ENCODE measurements around the gene PROCA1.
A peak's percentile ranks its signal among the peaks of the same experiment; 100 is the strongest.
"Not testable (repeated sequence)": the region's sequence is repeated elsewhere in the genome, so short reads cannot be mapped to it uniquely, and the experiment has no call there.

The PROCA1 gene

DNA sequence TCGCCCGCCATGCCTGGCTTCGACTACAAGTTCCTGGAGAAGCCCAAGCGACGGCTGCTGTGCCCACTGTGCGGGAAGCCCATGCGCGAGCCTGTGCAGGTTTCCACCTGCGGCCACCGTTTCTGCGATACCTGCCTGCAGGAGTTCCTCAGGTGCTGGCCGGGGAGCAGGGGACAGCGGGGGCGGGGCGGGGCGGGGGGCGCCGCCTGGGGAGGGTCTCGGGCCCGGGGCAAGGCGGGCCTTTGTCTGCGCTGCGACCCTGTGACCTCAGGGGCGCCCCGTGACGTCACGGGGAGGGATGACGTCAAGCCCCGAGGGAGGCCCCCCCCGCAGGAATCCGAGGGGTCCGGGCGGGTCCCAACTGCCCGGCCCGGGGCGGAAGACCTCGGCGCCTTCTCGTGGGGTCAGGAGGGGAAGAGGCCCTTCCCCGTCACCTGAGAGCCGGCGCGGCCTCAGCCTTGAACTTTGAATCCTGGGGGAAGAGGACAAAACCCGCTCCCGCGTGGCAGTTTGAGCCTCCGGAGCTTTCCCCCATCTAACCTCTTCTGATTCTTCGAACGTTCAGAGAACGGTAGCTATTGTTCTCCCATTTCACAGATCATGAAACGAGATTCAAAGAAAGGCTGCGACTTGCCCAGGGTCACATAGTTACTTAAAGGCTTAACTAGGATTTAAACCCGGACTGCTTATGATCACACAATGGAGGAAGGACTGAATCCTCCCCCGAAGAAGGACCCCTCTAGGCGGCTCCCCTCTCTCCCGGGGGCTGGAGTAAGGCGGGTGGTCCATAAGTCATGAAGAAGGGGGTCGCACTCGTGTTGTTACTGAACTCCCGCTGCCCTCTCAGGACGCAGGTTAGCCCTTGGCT, 32.6 kb upstream of the PROCA1 start:
- peak in 26 of 56 donors; percentile 20 to 74 (median 54) for DNase-seq

DNA sequence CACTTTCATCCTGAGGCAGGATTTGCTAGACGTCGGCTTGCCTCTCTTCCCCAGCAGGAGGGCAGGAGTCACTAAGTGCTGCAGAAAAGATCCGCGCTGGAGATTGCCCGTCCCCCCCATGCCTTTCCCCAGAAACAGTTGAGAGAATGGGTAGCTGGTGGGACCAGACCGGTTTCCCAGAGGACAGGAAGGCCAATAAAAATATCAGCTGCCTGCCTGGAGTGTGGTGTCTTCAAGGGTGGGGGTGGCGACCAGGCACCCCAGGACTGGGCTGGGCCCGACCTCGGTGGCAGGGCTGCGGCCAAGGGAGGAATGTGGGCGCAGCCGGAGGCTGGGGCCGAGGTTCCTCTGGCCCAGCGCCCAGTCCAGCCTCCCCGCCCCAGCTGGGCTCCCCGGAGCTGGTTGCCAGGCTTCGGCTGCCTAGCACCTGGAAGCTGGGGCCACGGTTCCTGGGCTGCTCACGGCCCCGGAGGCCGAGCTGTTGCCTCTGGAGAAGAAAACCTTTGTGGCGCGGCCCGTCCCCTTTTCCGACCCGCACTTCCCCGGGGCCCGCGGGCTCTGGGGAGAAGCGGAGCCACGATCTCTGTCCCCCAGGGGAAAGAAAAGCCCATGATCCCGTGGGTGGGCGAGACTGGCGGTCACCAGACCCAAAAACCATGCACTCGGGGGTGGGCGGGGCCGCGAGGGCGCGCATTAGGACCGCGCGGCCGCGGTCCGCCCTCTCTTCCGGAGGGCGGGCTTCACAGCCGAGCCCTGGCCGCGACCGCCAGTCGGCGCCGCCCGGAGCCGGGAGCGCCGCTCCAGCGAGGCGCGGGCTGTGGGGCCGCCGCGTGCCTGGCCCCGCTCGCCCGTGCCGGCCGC, 31.8 kb upstream of the PROCA1 start, which contains the start of gene TRAF4:
Gene TRAF4, plus strand, starts transcription at position 769 of the 861 bp plus-strand sequence. CDS start 102 bp downstream, outside the sequence.
- peak in 42 of 56 donors; percentile 23 to 84 (median 68) for DNase-seq

- peak in 7 of 56 donors; percentile 6 to 40 (median 23) for DNase-seq
These were observed 30.0 kb upstream of the PROCA1 start for GRCh38 chr17:28741358-28742349.

GRCh38 chr17:28740406-28741357, 29.0 kb upstream of the PROCA1 start:
- DNase-seq, result no peak

DNA sequence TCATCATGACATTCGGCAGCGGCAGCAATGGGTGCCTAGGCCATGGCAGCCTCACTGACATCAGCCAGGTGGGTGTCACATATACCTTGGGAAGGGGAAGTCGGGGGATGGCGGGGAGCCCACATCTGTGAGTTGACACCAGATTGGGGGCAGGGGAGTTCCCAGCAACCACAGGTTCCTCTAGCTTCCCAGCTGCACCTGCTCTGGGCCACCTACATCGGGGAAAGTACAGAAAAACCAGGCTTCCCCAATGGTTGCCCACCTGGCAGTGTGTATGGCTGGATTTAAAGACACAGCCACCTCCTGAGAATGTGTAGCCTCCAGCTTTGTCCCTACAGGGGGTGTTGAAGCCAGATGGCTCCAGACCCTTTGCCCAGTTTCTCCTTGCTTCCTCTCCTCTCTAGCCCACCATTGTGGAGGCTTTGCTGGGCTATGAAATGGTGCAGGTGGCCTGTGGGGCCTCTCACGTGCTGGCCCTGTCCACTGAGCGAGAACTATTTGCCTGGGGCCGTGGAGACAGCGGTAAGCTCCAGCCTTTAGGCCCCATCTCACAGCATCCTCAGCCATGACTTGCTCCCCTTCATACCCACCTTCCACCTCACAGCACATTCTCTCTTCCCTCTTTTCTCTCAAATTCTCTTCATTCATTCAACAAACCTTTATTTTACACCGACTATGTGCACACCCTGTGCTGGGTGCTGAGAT, 27.1 kb upstream of the PROCA1 start:
- no peak for DNase-seq

- no peak for DNase-seq
These were observed 26.3 kb upstream of the PROCA1 start for GRCh38 chr17:28737770-28738679.

- DNase-seq, result no peak
These were observed 25.6 kb upstream of the PROCA1 start for GRCh38 chr17:28737316-28737715.

GRCh38 chr17:28735913-28736769, 24.5 kb upstream of the PROCA1 start:
- not testable (repeated sequence) for DNase-seq

DNA sequence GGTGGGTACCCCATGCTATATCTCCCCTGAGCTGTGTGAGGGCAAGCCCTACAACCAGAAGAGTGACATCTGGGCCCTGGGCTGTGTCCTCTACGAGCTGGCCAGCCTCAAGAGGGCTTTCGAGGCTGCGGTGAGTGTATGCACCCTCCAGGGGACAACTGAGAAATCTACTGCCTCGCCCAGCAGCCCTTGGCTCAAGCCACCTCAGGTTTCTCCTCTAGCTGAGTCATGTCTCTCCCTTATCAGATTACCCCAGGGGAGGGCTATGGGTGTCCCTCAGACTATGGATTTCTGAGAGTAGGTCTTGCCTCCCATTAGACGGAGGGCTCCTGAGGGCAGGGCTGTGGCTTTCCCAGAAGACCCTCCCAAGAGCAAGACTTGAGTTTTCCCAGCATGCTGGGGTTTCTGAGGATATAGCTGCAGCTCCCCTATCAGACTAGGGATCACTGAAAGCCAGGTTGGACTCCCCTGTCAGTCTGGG, 23.6 kb upstream of the PROCA1 start:
- no peak for DNase-seq

- no peak for DNase-seq
These were observed 23.1 kb upstream of the PROCA1 start for GRCh38 chr17:28734712-28735241.

GRCh38 chr17:28733346-28733745, 21.7 kb upstream of the PROCA1 start:
- no peak for DNase-seq

- DNase-seq, result no peak
These were observed 18.3 kb upstream of the PROCA1 start for GRCh38 chr17:28729950-28730330.

DNA sequence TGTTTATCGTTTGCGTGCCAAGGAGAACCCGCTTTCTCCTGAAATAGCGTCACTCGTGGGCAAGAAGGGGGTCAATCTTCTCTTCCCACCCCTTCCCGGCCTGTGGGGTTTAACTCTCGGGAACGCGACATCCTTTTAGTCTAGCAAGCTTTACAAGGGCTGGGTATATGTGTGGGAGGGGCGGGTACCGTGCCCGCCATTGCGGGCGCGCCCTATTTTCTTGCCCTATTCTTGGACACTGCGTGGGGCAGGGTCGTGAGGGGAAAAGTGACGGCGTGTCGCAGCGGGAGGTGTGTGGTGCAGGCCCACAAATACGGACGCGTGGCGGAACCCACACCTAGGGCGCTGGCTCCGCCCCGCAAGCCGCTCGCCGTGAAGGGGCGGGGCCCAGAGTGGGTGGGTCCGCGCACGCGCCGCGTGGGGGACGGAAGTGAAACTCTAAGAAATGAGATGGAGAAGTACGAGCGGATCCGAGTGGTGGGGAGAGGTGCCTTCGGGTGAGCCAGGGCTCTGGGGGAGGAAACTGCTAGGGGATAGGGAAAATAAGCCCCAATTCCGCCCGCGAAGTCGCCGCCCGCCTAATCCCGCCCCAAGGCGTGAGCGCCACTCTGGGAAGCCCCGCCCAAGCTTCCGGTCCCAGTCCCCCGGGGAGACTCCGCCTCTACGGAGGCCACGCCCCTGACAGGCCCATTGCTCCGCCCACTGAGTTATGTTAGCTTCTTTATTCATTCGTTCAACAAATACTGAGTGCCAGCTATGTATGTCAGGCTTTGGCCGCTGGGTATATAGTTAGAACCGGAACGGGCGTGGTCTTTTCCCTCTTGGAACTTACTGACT, 16.9 kb upstream of the PROCA1 start, which contains the start of gene NEK8:
Gene NEK8, plus strand, starts transcription at position 425 of the 837 bp plus-strand sequence. Its CDS starts 26 bp downstream, at position 451.
- DNase-seq, result peak; percentile 56 to 98 (median 88)

GRCh38 chr17:28726627-28727491, 15.2 kb upstream of the PROCA1 start:
- peak; percentile 34 to 93 (median 84) for DNase-seq
